ENCODE results near the gene COL2A1.

COL2A1 gene

GRCh38 chr12:48040354-48040753 is 36.1 kb upstream of the COL2A1 start:
- H3K9me3 Mint-ChIP-seq, result no peaks in the 10 kb centered on the region
- no peak overlapping the region for H3K4me3 Mint-ChIP-seq
- H3K27me3 Mint-ChIP-seq (ENCODE audit: low read depth), result no peaks in the 10 kb centered on the region
- TF ChIP-seq, protein P1, sequence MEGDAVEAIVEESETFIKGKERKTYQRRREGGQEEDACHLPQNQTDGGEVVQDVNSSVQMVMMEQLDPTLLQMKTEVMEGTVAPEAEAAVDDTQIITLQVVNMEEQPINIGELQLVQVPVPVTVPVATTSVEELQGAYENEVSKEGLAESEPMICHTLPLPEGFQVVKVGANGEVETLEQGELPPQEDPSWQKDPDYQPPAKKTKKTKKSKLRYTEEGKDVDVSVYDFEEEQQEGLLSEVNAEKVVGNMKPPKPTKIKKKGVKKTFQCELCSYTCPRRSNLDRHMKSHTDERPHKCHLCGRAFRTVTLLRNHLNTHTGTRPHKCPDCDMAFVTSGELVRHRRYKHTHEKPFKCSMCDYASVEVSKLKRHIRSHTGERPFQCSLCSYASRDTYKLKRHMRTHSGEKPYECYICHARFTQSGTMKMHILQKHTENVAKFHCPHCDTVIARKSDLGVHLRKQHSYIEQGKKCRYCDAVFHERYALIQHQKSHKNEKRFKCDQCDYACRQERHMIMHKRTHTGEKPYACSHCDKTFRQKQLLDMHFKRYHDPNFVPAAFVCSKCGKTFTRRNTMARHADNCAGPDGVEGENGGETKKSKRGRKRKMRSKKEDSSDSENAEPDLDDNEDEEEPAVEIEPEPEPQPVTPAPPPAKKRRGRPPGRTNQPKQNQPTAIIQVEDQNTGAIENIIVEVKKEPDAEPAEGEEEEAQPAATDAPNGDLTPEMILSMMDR (IDR thresholded peaks at IDR 0.05; ENCODE audit: unreplicated experiment in 3 of 3), result no peak
- peaks cover 15% of the 10 kb centered on the region for H3K4me1 Mint-ChIP-seq
- H3K36me3 Mint-ChIP-seq (ENCODE audit: low read depth), result peaks cover 12% of the 10 kb centered on the region
- H3K27ac Mint-ChIP-seq, result peak overlapping the region in 1 of 3 experiments; percentile 25

DNA sequence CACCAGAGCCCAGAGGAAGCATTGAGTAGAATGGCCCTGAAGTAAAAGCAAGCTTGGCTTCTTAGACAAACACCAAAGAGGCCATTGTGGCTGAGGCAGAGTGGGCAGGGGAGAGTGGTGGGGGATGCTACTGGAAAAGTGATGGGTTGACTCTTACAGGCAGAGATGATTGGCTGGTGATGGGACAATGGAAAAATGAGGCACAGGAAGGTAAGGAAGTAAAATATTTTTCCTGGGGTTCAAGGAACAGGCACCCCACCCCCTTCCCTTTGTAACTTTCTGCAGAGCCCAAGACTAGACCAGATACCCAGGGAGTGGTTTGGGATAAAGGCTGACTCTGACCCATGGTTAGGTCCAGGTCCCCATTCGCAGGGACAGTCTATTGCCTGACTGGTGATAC is 34.9 kb upstream of the COL2A1 start:
- Mint-ChIP-seq H3K4me1 (peaks cover 15% of the 10 kb centered on the region), H3K4me3 (no peak overlapping the region), H3K36me3 (ENCODE audit: low read depth) (peaks cover 9% of the 10 kb centered on the region), H3K9me3 (no peaks in the 10 kb centered on the region), H3K27ac (no peak overlapping the region), H3K27me3 (ENCODE audit: low read depth) (no peaks in the 10 kb centered on the region)
- TF ChIP-seq, protein P1 (IDR thresholded peaks at IDR 0.05; ENCODE audit: unreplicated experiment in 3 of 3), result no peak

- Mint-ChIP-seq H3K4me1 (peaks cover 15% of the 10 kb centered on the region), H3K36me3 (ENCODE audit: low read depth) (no peaks in the 10 kb centered on the region), H3K27me3 (ENCODE audit: low read depth) (no peaks in the 10 kb centered on the region), H3K4me3 (no peak overlapping the region), H3K27ac (peak overlapping the region; percentile 92 to 95 (median 92)), H3K9me3 (no peaks in the 10 kb centered on the region)
- TF ChIP-seq, protein P1 (IDR thresholded peaks at IDR 0.05; ENCODE audit: unreplicated experiment in 3 of 3), result no peak
Observed at GRCh38 chr12:48038085-48038484, 33.8 kb upstream of the COL2A1 start.

GRCh38 chr12:48037267-48037915 is 33.1 kb upstream of the COL2A1 start:
- Mint-ChIP-seq H3K27me3 (ENCODE audit: low read depth) (no peaks in the 10 kb centered on the region), H3K4me1 (peaks cover 18% of the 10 kb centered on the region)

DNA sequence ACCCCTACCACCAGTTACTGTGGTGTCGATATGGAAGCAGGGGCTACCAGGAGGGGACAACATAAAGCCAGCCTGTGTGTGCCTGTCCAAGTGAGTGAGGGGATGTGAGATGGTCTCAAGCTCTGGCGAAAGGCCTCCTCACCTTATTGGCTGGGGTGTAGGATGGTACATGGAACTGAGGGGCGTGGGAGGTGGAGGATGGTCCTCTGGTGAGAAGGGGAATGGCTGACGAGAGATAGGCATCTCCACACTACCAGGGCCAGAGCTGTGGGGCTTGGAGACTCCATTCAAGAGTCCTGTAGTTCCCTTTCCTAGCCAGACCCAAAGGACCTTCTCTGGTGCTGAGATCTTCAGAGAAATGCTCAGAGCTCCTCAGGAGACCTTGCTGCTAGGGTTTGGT is 32.5 kb upstream of the COL2A1 start:
- peak overlapping the region; percentile 92 to 95 (median 92) for H3K27ac Mint-ChIP-seq
- TF ChIP-seq, protein P1 (IDR thresholded peaks at IDR 0.05; ENCODE audit: unreplicated experiment in 3 of 3), result no peak
- H3K9me3 Mint-ChIP-seq, result no peaks in the 10 kb centered on the region
- H3K4me3 Mint-ChIP-seq, result peak overlapping the region in 1 of 3 experiments; percentile 59
- H3K4me1 Mint-ChIP-seq, result peaks cover 18% of the 10 kb centered on the region
- no peaks in the 10 kb centered on the region for H3K27me3 Mint-ChIP-seq (ENCODE audit: low read depth)
- no peaks in the 10 kb centered on the region for H3K36me3 Mint-ChIP-seq (ENCODE audit: low read depth)

More at GRCh38 chr12:48037267-48037915, 33.1 kb upstream of the COL2A1 start:
- TF ChIP-seq, protein P1 (IDR thresholded peaks at IDR 0.05; ENCODE audit: unreplicated experiment in 3 of 3), result no peak
- peak overlapping the region; percentile 92 to 95 (median 92) for H3K27ac Mint-ChIP-seq
- no peaks in the 10 kb centered on the region for H3K9me3 Mint-ChIP-seq
- H3K36me3 Mint-ChIP-seq (ENCODE audit: low read depth), result no peaks in the 10 kb centered on the region
- H3K4me3 Mint-ChIP-seq, result peak overlapping the region; percentile 11 to 59 (median 13)

Measured in nephron (organoid).